GM12872 (cell line): ENCODE results near the gene BSX.

Experiments
- CTCF ChIP-seq: IDR thresholded peaks from 3 replicates; pipeline ENCODE4 v1.5.1; 2011; ENCODE audit warnings: low read depth, mild to moderate bottlenecking, low read length, moderate library complexity; ENCODE audit not compliant: insufficient read depth

The BSX gene

GRCh38 chr11:122977470-122978298 lies 4.0 kb downstream of the BSX start:
- TF ChIP-seq CTCF, result no peak

GRCh38 chr11:122976734-122977469 lies 4.7 kb downstream of the BSX start:
- TF ChIP-seq CTCF, result no peak

GRCh38 chr11:122976061-122976733 lies 5.4 kb downstream of the BSX start:
- TF ChIP-seq CTCF, result no peak

DNA sequence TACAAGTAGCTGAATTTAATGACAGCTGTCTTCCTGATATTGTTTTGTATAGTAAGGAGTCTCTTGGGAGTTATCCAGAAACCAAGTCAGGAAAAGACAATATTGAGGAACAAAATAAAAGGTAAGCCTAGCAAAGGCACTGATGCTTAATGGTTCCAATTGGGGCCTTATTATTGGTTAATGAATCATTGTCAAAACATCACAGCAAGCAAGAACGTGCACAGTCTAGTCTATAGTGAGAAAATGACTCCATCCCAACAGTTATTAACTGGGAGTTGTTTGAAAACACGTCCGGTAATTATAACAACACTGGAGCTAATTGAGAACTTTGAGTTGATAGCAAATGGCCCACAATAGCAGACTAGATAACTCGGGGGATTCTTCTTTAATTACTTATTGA lies 17.7 kb downstream of the BSX start:
- no peak for TF ChIP-seq CTCF

DNA sequence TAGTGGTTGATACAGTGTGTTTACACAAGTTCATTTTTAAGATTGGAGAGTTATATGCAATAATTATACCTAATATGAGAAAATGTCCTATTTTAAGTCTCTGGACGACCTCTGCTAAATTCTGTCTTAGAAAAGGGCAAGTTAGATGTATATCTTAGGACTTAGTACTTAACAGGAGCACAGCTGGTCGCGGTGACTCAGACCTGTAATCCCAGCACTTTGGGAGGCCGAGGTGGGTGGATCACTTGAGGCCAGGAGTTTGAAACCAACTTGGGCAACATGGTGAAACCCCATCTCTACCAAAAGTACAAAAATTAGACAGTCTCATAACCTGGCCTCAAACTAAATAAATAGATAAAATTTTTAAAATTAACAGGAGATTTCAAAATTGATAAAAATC lies 27.2 kb downstream of the BSX start:
- no peak for TF ChIP-seq CTCF

GRCh38 chr11:122951211-122951610 lies 30.4 kb downstream of the BSX start:
- no peak for TF ChIP-seq CTCF

DNA sequence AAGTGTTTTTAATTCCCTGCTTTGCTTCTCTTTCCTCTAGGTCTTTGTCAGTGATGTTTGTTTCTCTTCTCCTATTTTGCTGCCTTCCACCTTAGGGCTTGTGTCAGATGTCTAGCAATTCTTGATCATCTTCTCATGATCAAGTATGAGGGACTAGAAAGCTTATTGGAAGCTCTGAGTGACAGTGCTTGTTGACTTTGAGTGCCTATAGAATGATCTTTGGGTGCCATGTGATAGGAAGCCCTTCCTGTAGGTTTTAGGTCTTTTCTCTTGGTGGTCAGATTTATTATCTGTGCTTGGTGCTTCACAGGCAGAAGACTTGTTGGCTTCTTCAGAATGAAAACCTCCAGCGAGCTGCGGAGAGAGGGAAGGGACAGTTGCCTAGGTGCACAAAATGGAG lies 43.1 kb downstream of the BSX start:
- TF ChIP-seq CTCF, result no peak
